GM12801 (cell line): ENCODE results near the gene USP49.

Experiments
- TF ChIP-seq, protein P1 (sequence below): IDR thresholded peaks from one replicate; pipeline ENCODE4 v1.5.1; 2011; ENCODE audit warnings: control low read depth; ENCODE audit not compliant: insufficient read length; ENCODE audit errors: extremely low read depth

The USP49 gene

DNA sequence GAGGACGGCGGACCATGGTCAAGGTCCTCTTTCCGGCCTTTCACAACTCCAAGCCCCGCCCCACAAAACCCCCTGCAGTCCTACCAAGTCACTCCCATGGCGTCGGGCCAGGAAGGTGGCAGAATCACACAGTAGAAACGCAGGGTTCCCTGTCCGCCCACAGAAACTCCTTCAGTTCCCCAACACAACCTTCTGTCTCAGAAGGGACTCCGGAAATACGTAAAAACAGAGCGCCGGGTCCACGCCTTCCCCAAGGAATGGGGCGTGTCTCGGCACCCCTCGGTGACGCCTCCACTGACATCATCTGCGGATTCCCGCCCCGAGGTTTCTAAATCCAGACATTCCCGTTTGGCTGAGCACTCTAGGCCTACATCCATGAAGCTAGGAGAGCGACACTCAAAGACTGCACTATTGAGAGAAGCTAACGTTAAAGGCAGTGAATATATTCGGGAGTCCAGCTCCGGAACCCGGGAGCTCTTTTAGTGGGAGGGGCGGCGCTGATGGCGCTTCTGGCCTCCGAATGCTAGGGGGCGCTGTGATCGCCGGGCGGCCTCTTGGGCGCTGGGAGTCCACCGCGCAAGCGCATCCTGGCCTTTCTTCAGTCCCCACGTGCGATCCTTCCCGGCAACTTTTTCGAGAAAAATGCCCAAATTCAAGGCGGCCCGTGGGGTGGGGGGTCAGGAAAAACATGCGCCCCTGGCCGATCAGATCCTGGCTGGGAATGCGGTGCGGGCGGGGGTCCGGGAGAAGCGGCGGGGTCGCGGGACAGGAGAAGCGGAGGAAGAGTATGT lies 25.9 kb upstream of the USP49 start, which contains the start of the genes BYSL and MED20:
TSS of gene BYSL (plus strand) at position 579 of the 791 bp plus-strand sequence. CDS start at position 643, 64 bp downstream.
TSS of gene MED20 (minus strand) at position 219 of the 791 bp plus-strand sequence. CDS start at position 98, 121 bp downstream.
- TF ChIP-seq, protein P1, sequence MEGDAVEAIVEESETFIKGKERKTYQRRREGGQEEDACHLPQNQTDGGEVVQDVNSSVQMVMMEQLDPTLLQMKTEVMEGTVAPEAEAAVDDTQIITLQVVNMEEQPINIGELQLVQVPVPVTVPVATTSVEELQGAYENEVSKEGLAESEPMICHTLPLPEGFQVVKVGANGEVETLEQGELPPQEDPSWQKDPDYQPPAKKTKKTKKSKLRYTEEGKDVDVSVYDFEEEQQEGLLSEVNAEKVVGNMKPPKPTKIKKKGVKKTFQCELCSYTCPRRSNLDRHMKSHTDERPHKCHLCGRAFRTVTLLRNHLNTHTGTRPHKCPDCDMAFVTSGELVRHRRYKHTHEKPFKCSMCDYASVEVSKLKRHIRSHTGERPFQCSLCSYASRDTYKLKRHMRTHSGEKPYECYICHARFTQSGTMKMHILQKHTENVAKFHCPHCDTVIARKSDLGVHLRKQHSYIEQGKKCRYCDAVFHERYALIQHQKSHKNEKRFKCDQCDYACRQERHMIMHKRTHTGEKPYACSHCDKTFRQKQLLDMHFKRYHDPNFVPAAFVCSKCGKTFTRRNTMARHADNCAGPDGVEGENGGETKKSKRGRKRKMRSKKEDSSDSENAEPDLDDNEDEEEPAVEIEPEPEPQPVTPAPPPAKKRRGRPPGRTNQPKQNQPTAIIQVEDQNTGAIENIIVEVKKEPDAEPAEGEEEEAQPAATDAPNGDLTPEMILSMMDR, result peak; percentile 11

- TF ChIP-seq, protein P1, result no peak
These were observed 22.4 kb upstream of the USP49 start for GRCh38 chr6:41917528-41917927.

DNA sequence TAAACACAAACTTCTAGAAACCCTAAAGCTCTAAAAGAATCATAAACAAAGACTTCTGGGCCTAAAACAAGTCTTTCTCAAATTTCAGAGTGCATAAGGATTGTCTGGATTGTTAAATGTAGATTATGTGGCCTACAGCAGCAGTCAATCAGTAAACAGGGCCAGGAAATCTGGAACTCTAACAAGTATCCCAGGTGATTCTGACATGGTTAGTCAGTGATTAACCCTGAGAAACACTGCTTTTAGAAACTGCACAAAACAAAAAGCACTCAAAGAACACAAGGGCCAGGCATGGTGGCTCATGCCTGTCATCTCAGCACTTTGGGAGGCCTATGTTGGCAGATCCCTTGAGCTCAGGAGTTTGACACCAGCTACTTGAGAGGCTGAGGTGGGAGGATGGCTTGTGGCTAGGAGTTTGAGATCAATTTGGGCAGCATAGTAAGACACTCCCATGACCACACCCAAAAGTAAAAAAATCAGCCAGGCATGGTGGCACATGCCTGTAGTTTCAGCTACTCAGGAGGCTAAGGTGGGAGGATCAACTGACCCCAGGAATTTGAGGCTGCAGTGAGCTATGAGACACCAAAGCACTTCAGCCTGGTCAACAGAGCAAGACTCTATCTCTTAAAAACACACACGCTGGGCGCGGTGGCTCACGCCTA lies 19.8 kb upstream of the USP49 start:
- TF ChIP-seq, protein P1, result no peak

GRCh38 chr6:41914343-41914742 lies 19.2 kb upstream of the USP49 start:
- TF ChIP-seq, protein P1, result no peak

DNA sequence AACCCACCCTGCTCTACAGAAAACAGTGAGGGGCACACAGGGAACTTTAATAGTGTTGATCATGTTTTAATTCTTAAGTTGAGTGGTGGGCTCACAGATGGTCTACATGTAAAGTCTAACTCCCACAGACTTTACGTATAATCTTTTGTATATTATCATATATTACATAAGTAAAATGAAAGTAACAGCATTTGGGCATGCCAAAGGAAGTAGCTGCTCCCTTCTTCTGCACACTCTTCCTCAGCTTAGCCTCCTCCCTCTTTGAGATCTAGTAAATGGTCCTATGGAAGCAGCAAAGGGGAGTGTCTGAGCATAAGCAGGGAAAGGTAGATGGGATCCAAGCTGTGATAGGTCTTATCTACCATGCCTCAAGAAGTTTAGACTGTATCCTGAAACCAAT lies 14.6 kb upstream of the USP49 start:
- TF ChIP-seq, protein P1, result no peak

DNA sequence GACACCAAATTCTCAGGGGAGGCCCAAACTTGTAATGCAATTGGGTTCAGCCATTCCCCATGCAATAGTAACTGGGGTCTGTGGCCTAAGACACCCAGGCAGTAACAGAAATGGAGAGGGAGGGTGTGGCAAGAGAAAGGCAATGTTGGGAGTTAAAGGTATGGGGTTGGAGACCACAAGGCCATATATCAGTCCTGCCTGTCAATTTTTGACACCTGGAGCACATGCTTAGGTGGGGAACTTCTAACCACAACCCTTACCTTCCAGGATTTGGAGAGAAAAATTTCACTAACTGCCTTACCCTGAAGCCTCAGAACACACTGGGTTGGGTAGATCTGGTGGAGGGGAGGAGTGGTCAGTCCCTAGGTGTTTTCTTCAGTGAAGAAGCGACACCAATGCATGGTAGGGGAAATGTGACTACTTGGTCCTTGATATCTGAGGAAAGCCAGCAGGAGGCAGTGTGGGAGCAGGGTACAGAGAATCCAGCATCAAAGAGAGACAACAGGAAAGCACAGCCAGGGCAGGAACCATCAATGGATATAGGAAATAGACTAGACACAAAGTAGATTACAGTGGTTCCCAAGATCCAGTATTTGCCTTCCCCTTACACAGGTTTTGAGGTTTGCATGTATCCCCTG lies 6.8 kb upstream of the USP49 start:
- TF ChIP-seq, protein P1, result no peak

GRCh38 chr6:41900861-41901260 lies 5.7 kb upstream of the USP49 start:
- TF ChIP-seq, protein P1, result no peak
